GM23338 (cell line): ENCODE measurements around the gene EMP2. TPM values are rescaled to one million over a fixed set of nuclear protein-coding genes. Genes with fewer than 3 reads are reported as not detected.

Experiments
- ATAC-seq: fragments of 200-7000 bp; cut with Tn5 transposase; 3 replicates; pipeline ENCODE4 v1.9.1; 2020
- DNase-seq: peaks from one replicate; pipeline ENCODE4 v3.0.0-alpha.2; 2015; ENCODE audit warnings: low spot score
- H2AFZ ChIP-seq: fragments of 200-600 bp; sonication (generic); 2 replicates; pipeline ENCODE4 v1.8.0; 2016; ENCODE audit warnings: antibody characterized with exemption, mild to moderate bottlenecking, moderate library complexity
- H3F3A ChIP-seq: fragments of 200-600 bp; sonication (generic); replicated peaks from 2 replicates; pipeline ENCODE4 v1.8.0; 2017; ENCODE audit warnings: antibody characterized with exemption, mixed run types, low read depth
- H3K27ac ChIP-seq: fragments of 200-600 bp; sonication (generic); 2 replicates; pipeline ENCODE4 v1.6.1; 2016; ENCODE audit warnings: low read depth
- H3K27me3 ChIP-seq: fragments of 200-600 bp; sonication (generic); 2 replicates; pipeline ENCODE4 v1.8.0; 2016; ENCODE audit warnings: mild to moderate bottlenecking, mixed run types, moderate library complexity; ENCODE audit not compliant: insufficient read depth
- H3K36me3 ChIP-seq: fragments of 200-600 bp; sonication (generic); 2 replicates; pipeline ENCODE4 v1.8.0; 2016; ENCODE audit warnings: mild to moderate bottlenecking; ENCODE audit not compliant: insufficient read depth
- H3K4me1 ChIP-seq: fragments of 200-600 bp; sonication (generic); 2 replicates; pipeline ENCODE4 v1.8.0; 2016; ENCODE audit warnings: mild to moderate bottlenecking, moderate library complexity; ENCODE audit not compliant: insufficient read depth
- H3K4me2 ChIP-seq: fragments of 200-600 bp; sonication (generic); 2 replicates; pipeline ENCODE4 v1.7.1; 2017; ENCODE audit warnings: mixed run types
- H3K4me3 ChIP-seq: fragments of 200-600 bp; sonication (generic); 2 replicates; pipeline ENCODE4 v1.6.1; 2016; ENCODE audit warnings: mixed run types
- H3K79me2 ChIP-seq: fragments of 200-600 bp; sonication (generic); replicated peaks from 2 replicates; pipeline ENCODE4 v1.8.0; 2017; ENCODE audit warnings: mild to moderate bottlenecking; ENCODE audit not compliant: insufficient read depth
- H3K9me2 ChIP-seq: fragments of 200-600 bp; sonication (generic); 2 replicates; pipeline ENCODE4 v1.8.0; 2017; ENCODE audit not compliant: insufficient read depth
- H4K20me1 ChIP-seq: fragments of 200-600 bp; sonication (generic); replicated peaks from 2 replicates; pipeline ENCODE4 v1.8.0; 2017; ENCODE audit warnings: mild to moderate bottlenecking; ENCODE audit not compliant: insufficient read depth
- H3K27ac Mint-ChIP-seq: 2 replicates; pipeline ENCODE4 v1.8.0; 2020; ENCODE audit warnings: inconsistent platforms, mild to moderate bottlenecking, moderate library complexity, mixed read lengths
- H3K27me3 Mint-ChIP-seq: 3 replicates; pipeline ENCODE4 v1.8.0; 2022; ENCODE audit warnings: low read depth, mild to moderate bottlenecking, moderate library complexity, mixed read lengths, inconsistent platforms; ENCODE audit not compliant: insufficient read depth, poor library complexity
- H3K36me3 Mint-ChIP-seq: 3 replicates; pipeline ENCODE4 v1.8.0; 2021; ENCODE audit warnings: low read depth, mild to moderate bottlenecking, inconsistent platforms, moderate library complexity, mixed read lengths
- H3K4me1 Mint-ChIP-seq: 3 replicates; pipeline ENCODE4 v1.8.0; 2020; ENCODE audit warnings: mild to moderate bottlenecking, inconsistent platforms, mixed read lengths
- H3K4me3 Mint-ChIP-seq: 3 replicates; pipeline ENCODE4 v1.8.0; 2021; ENCODE audit warnings: moderate library complexity, mild to moderate bottlenecking, inconsistent platforms, mixed read lengths
- H3K9me3 Mint-ChIP-seq: 3 replicates; pipeline ENCODE4 v1.8.0; 2020; ENCODE audit warnings: moderate library complexity, mild to moderate bottlenecking, inconsistent platforms, mixed read lengths
- CREB1 ChIP-seq: fragments of 250-450 bp; sonication (Bioruptor Pico); IDR thresholded peaks from 2 replicates; pipeline ENCODE4 v1.5.0; 2020; ENCODE audit warnings: low read depth, mild to moderate bottlenecking, moderate library complexity
- JUNB ChIP-seq: IDR thresholded peaks from one replicate; pipeline ENCODE4 v1.6.1; 2016; ENCODE audit warnings: antibody characterized with exemption; ENCODE audit not compliant: unreplicated experiment
- NANOG ChIP-seq: IDR thresholded peaks from 2 replicates; pipeline ENCODE4 v1.6.1; 2016; ENCODE audit warnings: antibody characterized with exemption, borderline replicate concordance
- POLR2AphosphoS5 ChIP-seq: IDR thresholded peaks from 2 replicates; pipeline ENCODE4 v1.6.1; 2016; ENCODE audit warnings: antibody characterized with exemption, low read depth
- STAT1 ChIP-seq: IDR thresholded peaks from one replicate; pipeline ENCODE4 v1.6.1; 2016; ENCODE audit warnings: antibody characterized with exemption; ENCODE audit not compliant: unreplicated experiment
- polyA plus RNA-seq: library from polyadenylated mRNA; unstranded; fragments of >200 nt; fragmentation: Nextera tagmentation; extraction: Ambion mirVana; gene quantifications from 2 replicates; pipeline ENCODE4 v1.2.1, GENCODE V29; 2016
- total RNA-seq: library from RNA; depleted of rRNA; stranded (reverse); fragments of >200 nt; shearing (Covaris generic); gene quantifications from 2 replicates; pipeline ENCODE4 v1.2.3, GENCODE V29; 2014
- TF ChIP-seq, protein P1 (sequence below), 2 experiments: fragments of 200-600 bp in 1 of 2; sonication (generic) in 1 of 2; conservative IDR thresholded peaks; 2 replicates each; pipeline versions ENCODE4 v1.5.1 to v1.6.1; 2016 to 2017; ENCODE audit warnings: antibody characterized with exemption in 2 of 2, low read depth in 2 of 2, mild to moderate bottlenecking in 2 of 2, moderate library complexity in 1 of 2
- TF ChIP-seq, protein P2 (sequence below): IDR thresholded peaks from one replicate; pipeline ENCODE4 v1.6.1; 2018; ENCODE audit warnings: antibody characterized with exemption; ENCODE audit not compliant: unreplicated experiment
- TF ChIP-seq, protein P3 (sequence below): fragments of 250-450 bp; sonication (Bioruptor Pico); IDR thresholded peaks from 2 replicates; pipeline ENCODE4 v1.5.0; 2020; ENCODE audit warnings: mild to moderate bottlenecking, moderate library complexity

EMP2 gene
- total and polyA plus RNA-seq, 2 experiments from 2014 or later, result 7.3 to 40.1 TPM

DNA sequence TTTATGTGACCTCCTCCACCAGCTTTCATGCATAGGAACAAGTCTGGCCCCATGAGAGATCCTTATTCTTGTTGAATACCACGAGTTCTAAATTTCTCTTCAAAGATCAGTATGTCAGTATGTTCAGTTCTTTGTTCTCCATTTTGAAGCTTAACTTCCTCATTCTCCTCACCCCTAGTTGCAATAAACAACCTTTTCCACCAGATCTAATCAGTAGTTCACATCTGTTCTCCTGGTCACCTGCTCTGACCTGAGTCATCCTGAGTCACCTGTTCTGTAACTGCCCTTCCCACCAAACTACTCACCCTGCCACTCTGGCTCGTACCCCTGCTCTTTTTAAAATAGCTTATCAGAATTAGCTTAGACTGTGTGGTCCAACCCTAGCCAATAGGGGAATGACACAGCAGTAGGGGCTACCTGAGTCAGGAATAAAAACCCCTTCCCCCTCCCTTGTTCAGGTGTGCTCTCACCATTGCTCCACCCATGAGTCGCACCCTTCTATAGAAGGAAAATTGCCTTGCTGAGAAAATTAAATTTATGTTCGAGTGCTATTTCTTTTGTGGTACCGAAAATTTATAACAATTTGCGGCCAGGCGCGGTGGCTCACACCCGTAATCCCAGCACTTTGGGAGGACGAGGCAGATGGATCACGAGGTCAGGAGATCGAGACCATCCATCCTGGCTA is 94.6 kb downstream of the EMP2 start:
- no peak for DNase-seq
- TF ChIP-seq POLR2AphosphoS5 (no peak), NANOG (no peak), JUNB (no peak), CREB1 (no peak), STAT1 (no peak)
- TF ChIP-seq, protein P1, sequence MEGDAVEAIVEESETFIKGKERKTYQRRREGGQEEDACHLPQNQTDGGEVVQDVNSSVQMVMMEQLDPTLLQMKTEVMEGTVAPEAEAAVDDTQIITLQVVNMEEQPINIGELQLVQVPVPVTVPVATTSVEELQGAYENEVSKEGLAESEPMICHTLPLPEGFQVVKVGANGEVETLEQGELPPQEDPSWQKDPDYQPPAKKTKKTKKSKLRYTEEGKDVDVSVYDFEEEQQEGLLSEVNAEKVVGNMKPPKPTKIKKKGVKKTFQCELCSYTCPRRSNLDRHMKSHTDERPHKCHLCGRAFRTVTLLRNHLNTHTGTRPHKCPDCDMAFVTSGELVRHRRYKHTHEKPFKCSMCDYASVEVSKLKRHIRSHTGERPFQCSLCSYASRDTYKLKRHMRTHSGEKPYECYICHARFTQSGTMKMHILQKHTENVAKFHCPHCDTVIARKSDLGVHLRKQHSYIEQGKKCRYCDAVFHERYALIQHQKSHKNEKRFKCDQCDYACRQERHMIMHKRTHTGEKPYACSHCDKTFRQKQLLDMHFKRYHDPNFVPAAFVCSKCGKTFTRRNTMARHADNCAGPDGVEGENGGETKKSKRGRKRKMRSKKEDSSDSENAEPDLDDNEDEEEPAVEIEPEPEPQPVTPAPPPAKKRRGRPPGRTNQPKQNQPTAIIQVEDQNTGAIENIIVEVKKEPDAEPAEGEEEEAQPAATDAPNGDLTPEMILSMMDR (conservative IDR thresholded peaks at IDR 0.05; ENCODE audit: low read depth in 2 of 2), result no peak
- TF ChIP-seq, protein P2, sequence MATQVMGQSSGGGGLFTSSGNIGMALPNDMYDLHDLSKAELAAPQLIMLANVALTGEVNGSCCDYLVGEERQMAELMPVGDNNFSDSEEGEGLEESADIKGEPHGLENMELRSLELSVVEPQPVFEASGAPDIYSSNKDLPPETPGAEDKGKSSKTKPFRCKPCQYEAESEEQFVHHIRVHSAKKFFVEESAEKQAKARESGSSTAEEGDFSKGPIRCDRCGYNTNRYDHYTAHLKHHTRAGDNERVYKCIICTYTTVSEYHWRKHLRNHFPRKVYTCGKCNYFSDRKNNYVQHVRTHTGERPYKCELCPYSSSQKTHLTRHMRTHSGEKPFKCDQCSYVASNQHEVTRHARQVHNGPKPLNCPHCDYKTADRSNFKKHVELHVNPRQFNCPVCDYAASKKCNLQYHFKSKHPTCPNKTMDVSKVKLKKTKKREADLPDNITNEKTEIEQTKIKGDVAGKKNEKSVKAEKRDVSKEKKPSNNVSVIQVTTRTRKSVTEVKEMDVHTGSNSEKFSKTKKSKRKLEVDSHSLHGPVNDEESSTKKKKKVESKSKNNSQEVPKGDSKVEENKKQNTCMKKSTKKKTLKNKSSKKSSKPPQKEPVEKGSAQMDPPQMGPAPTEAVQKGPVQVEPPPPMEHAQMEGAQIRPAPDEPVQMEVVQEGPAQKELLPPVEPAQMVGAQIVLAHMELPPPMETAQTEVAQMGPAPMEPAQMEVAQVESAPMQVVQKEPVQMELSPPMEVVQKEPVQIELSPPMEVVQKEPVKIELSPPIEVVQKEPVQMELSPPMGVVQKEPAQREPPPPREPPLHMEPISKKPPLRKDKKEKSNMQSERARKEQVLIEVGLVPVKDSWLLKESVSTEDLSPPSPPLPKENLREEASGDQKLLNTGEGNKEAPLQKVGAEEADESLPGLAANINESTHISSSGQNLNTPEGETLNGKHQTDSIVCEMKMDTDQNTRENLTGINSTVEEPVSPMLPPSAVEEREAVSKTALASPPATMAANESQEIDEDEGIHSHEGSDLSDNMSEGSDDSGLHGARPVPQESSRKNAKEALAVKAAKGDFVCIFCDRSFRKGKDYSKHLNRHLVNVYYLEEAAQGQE, result no peak
- TF ChIP-seq, protein P3, sequence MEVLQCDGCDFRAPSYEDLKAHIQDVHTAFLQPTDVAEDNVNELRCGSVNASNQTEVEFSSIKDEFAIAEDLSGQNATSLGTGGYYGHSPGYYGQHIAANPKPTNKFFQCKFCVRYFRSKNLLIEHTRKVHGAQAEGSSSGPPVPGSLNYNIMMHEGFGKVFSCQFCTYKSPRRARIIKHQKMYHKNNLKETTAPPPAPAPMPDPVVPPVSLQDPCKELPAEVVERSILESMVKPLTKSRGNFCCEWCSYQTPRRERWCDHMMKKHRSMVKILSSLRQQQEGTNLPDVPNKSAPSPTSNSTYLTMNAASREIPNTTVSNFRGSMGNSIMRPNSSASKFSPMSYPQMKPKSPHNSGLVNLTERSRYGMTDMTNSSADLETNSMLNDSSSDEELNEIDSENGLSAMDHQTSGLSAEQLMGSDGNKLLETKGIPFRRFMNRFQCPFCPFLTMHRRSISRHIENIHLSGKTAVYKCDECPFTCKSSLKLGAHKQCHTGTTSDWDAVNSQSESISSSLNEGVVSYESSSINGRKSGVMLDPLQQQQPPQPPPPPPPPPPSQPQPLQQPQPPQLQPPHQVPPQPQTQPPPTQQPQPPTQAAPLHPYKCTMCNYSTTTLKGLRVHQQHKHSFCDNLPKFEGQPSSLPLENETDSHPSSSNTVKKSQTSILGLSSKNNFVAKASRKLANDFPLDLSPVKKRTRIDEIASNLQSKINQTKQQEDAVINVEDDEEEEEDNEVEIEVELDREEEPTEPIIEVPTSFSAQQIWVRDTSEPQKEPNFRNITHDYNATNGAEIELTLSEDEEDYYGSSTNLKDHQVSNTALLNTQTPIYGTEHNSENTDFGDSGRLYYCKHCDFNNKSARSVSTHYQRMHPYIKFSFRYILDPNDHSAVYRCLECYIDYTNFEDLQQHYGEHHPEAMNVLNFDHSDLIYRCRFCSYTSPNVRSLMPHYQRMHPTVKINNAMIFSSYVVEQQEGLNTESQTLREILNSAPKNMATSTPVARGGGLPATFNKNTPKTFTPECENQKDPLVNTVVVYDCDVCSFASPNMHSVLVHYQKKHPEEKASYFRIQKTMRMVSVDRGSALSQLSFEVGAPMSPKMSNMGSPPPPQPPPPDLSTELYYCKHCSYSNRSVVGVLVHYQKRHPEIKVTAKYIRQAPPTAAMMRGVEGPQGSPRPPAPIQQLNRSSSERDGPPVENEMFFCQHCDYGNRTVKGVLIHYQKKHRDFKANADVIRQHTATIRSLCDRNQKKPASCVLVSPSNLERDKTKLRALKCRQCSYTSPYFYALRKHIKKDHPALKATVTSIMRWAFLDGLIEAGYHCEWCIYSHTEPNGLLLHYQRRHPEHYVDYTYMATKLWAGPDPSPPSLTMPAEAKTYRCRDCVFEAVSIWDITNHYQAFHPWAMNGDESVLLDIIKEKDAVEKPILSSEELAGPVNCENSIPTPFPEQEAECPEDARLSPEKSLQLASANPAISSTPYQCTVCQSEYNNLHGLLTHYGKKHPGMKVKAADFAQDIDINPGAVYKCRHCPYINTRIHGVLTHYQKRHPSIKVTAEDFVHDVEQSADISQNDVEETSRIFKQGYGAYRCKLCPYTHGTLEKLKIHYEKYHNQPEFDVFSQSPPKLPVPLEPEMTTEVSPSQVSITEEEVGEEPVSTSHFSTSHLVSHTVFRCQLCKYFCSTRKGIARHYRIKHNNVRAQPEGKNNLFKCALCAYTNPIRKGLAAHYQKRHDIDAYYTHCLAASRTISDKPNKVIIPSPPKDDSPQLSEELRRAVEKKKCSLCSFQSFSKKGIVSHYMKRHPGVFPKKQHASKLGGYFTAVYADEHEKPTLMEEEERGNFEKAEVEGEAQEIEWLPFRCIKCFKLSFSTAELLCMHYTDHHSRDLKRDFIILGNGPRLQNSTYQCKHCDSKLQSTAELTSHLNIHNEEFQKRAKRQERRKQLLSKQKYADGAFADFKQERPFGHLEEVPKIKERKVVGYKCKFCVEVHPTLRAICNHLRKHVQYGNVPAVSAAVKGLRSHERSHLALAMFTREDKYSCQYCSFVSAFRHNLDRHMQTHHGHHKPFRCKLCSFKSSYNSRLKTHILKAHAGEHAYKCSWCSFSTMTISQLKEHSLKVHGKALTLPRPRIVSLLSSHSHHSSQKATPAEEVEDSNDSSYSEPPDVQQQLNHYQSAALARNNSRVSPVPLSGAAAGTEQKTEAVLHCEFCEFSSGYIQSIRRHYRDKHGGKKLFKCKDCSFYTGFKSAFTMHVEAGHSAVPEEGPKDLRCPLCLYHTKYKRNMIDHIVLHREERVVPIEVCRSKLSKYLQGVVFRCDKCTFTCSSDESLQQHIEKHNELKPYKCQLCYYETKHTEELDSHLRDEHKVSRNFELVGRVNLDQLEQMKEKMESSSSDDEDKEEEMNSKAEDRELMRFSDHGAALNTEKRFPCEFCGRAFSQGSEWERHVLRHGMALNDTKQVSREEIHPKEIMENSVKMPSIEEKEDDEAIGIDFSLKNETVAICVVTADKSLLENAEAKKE (CRISPR knock-in tag), result no peak
- H3K36me3 Mint-ChIP-seq, result peaks cover 45% of the 10 kb centered on the region
- no peaks in the 10 kb centered on the region for H4K20me1 ChIP-seq
- H3K36me3 ChIP-seq, result peaks cover 6% of the 10 kb centered on the region; the same call in 1 of the 2 replicates
- H3K9me3 Mint-ChIP-seq, result peaks cover 35% of the 10 kb centered on the region
- H3K4me2 ChIP-seq, result no peak overlapping the region
- no peak overlapping the region for H3K4me3 Mint-ChIP-seq
- no peak overlapping the region for H3K4me3 ChIP-seq
- no peaks in the 10 kb centered on the region for H3K9me2 ChIP-seq
- H2AFZ ChIP-seq, result no peak overlapping the region
- H3K27ac ChIP-seq, result no peak overlapping the region
- no peaks in the 10 kb centered on the region for H3K27me3 ChIP-seq
- no peaks in the 10 kb centered on the region for H3K4me1 Mint-ChIP-seq
- peaks cover 4% of the 10 kb centered on the region; the same call in 1 of the 2 replicates for H3K4me1 ChIP-seq
- no peak for ATAC-seq
- no peak overlapping the region for H3K27ac Mint-ChIP-seq
- no peaks in the 10 kb centered on the region for H3K79me2 ChIP-seq
- H3F3A ChIP-seq, result no peaks in the 10 kb centered on the region
- H3K27me3 Mint-ChIP-seq, result no peaks in the 10 kb centered on the region
